GM10266 (cell line): ENCODE measurements around the gene KRT38.
"Not testable (repeated sequence)": the region's sequence is repeated elsewhere in the genome, so short reads cannot be mapped to it uniquely, and the experiment has no call there.

Experiments used
- DNase-seq: peaks from one replicate; pipeline ENCODE4 v3.0.0; 2012; ENCODE audit errors: extremely low spot score
- TF ChIP-seq, protein P1 (sequence below): IDR thresholded peaks from 2 replicates; pipeline ENCODE4 v1.5.1; 2012; ENCODE audit warnings: mild to moderate bottlenecking, low read depth; ENCODE audit not compliant: control insufficient read depth, insufficient read depth; ENCODE audit errors: missing control alignments

The KRT38 gene

DNA sequence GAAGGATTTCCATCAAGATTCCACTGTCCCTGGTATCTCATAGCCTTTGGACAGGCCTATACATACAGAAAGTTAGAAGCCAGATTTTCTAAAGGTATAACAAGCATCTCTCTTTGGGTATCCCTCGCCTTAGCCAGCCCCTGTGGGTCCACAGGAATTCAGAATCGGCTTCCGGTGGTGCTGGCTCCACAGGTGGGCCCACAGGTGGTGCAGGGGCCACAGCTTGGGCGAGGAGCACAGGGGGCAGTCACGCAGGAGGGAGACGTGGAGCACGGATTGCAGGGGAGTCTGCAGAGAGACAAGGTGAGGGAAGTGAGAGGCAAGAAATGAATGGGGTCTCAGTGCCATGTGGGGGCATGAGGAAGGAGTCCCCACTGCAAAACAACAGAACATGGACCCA, 3.5 kb downstream of the KRT38 start:
- TF ChIP-seq, protein P1, sequence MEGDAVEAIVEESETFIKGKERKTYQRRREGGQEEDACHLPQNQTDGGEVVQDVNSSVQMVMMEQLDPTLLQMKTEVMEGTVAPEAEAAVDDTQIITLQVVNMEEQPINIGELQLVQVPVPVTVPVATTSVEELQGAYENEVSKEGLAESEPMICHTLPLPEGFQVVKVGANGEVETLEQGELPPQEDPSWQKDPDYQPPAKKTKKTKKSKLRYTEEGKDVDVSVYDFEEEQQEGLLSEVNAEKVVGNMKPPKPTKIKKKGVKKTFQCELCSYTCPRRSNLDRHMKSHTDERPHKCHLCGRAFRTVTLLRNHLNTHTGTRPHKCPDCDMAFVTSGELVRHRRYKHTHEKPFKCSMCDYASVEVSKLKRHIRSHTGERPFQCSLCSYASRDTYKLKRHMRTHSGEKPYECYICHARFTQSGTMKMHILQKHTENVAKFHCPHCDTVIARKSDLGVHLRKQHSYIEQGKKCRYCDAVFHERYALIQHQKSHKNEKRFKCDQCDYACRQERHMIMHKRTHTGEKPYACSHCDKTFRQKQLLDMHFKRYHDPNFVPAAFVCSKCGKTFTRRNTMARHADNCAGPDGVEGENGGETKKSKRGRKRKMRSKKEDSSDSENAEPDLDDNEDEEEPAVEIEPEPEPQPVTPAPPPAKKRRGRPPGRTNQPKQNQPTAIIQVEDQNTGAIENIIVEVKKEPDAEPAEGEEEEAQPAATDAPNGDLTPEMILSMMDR: no peak
- no peak for DNase-seq

DNA sequence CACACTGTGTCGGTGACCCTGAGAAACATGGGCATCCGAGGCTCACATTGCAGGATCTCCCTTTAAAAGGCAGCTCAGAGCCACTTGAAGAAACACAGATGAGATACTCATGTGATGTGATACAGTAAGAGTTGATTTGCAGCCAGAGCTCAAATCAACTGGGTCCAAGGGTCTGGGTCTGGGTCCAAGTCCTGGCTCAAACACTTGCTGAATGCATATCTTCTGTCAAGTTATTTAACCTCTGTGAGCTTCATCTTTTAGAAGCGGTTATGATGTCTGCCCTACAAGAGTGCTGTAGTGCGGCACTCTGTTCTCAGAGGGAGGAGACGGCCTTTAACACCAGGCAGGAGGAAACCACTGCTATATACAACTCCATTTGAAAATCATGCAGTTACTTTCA, 6.4 kb downstream of the KRT38 start:
- DNase-seq: no peak
- TF ChIP-seq, protein P1: no peak

DNA sequence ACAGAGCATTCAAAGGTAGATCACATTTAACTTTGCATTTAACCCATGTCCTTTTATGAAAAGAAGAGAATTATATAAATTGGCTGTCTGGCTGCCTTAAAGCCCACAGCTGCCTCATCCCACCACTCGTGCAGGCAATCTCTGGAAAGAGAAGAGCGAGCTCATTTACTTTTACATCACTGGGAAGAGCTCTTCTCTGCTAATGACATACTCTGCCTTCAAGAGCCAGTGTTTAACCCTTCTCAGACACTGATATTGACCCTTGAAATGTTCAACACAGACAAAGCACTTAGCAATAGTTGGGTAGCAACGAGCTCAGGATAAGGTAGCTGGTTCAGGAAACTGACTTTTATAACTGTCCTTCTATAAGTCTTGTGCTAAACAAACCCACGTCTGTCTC, 6.8 kb downstream of the KRT38 start:
- TF ChIP-seq, protein P1: no peak
- DNase-seq: no peak

DNA sequence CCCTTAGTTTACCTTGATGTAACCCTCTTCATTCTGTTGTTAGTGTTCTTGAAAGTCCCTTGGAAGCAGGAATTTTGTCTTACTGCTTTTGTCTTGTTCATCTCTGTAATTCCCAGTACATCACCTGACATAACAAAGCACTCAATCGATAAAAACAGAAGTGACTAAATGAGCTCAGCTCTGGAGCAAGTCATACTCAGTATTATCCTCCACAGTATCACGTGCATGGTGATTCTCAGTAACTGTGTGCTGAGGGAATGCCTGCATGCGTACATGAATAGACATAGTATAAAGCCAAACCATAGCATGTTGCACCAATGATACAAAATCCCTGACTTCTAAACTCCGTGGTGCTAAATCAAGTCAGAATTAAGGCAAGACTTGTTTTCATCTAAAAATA, 7.2 kb downstream of the KRT38 start:
- TF ChIP-seq, protein P1: no peak
- no peak for DNase-seq

DNA sequence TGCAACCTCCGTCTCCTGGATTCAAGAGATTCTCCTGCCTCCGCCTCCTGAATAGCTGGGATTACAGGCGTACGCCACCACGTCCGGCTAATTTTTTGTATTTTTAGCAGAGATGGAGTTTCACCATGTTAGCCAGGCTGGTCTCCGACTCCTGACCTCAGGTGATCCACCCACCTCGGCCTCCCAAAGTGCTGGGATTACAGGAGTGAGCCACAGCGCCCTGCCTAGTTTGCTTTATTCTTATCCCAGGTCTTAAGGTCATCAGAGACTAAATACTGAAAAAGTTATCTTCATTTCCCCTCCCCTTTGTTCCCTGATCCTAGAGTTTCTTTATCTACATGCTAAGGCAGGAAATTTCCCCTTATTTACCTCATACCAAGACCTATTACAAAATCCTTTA, 10.4 kb downstream of the KRT38 start:
- not testable (repeated sequence) for DNase-seq

DNA sequence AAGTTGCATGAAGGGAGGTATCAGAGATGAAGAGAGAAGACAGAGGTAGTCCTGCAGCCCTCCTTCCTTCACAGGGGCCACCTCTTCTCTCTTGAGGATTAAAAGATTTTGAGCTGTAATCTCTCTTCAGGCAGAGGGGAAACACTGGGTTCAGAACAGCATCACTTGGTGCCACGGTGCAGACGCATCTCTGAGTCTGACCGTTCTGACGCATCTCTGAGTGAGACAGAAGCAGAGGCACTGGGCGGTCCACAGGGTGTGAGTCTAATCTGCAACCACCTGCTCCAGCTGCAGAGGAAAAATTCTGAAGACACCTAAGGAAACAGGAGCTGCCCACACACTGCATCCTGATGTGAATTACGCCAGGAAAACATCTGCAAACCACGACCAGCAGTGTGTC, 11.1 kb downstream of the KRT38 start:
- DNase-seq: no peak
- TF ChIP-seq, protein P1: no peak

DNA sequence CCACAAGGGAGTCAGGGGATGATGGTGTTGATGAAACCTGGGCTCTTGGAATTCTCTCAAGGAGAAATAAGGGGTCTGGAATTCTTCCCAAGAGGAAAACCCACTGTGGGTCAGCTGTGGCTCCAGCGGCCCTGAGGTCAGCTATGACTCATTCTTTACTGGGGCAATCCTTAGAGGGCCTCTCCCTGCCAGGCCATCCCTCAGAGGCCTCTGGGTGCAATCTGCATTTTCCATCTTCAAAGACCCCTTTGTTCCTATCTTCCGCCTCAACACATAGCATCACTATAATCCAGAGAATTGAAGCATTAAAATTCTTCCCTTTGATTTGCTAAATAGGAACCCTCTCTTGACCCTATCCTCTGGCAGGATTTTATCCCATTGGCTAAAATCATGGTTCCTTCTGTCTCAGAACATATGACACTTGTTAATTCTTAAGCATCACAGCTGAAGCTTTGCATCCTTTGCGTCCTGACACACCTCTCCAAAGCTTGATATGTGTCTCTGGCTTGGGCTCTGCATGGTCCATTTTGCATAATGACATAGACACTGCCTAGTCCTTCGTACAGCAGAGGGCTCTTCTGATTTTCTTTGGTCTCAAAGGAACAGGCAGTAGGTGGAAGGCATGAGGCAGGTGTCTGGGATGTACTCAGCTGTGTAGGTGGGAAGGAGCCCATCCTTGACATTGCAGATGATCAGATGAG, 12.0 kb downstream of the KRT38 start:
- DNase-seq: no peak
- TF ChIP-seq, protein P1: no peak
